Stimulated activated CD8-positive, alpha-beta memory T cell treated with anti-CD3 and anti-CD28 coated beads, Interleukin-12 subunit alpha, Interleukin-12 subunit beta, amount 100 ng/mL, for 4 hours (primary cell): Measurements from ENCODE around the gene NRM.
A peak's percentile ranks its signal among the peaks of the same experiment; 100 is the strongest.
"Not testable (repeated sequence)": the region's sequence is repeated elsewhere in the genome, so short reads cannot be mapped to it uniquely, and the experiment has no call there.

Experiments
- DNase-seq: peaks from one replicate; pipeline ENCODE4 v3.0.0-alpha.2; 2020; ENCODE audit warnings: low read depth

The NRM gene

GRCh38 chr6:30690403-30691207 is at the start of gene NRM:
NRM (minus strand) TSS chr6:30690984; CDS start chr6:30690974, 10 bp downstream.
- DNase-seq = peak; percentile 60

- no peak for DNase-seq
Observed at GRCh38 chr6:30740540-30740870, 49.7 kb upstream of the NRM start.

- no peak for DNase-seq
Observed at GRCh38 chr6:30738532-30738931, 47.7 kb upstream of the NRM start.

DNA sequence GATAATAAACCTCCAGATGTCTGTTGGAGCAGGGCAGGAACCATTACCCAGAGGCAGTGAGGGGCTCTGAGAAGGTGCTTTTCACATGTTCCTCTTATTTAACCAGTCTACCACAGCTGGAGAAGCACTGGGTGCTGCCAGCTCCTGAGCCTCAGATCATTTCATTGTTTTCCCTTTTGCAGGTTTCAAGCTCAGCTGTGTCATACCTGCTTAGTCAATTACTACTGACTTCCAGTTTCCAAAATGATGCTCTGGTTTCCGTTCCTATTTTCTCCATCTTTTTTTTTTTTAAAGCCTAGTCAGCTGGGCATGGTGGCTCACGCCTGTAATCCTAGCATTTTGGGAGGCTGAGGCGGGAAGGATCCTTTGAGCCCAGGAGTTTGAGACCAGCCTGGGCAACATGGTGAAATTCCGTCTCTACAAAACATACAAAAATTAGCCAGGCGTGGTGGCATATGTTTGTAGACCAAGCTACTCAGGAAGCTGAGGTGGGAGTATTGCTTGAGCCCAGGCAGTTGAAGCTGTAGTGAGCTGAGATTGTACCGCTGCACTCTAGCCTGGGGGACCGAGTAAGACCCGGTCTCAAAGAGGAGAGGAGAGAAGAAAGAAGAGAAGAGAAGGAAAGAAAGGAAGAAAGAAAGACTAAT is 45.0 kb upstream of the NRM start:
- DNase-seq = no peak

DNA sequence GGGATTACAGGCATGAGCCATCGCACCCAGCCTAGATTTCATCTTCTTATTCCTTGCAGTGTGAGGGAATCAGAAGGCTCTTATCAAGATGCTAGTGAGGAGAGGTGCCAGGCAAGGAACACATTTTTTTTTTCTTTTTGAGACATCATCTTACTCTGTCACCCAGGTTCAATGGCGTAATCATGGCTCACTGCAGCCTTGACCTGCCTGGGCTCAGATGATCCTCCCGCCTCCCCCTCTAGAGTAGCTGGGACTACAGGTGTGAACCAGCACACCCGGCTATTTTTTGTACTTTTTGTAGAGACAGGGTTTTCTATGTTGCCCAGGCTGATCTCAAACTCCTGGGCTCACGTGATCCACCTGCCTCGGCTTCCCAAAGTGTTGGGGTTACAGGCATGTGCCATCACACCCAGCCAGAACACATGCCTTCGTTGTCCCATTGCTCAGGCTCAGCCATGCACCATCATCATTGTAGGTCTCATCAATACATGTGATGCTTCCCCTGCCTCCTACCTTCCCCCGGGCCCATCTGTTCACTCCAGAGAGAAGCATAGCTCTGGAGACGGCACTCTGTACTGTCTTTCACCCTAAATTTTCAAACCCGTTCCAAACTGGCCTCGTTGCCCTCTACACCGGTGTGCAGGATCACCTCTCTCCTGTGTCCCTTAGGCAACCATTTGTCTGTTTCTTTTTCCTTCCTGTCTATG is 41.6 kb upstream of the NRM start:
- no peak for DNase-seq

- DNase-seq = peak; percentile 70
Observed at GRCh38 chr6:30730601-30731435, 40.0 kb upstream of the NRM start.

DNA sequence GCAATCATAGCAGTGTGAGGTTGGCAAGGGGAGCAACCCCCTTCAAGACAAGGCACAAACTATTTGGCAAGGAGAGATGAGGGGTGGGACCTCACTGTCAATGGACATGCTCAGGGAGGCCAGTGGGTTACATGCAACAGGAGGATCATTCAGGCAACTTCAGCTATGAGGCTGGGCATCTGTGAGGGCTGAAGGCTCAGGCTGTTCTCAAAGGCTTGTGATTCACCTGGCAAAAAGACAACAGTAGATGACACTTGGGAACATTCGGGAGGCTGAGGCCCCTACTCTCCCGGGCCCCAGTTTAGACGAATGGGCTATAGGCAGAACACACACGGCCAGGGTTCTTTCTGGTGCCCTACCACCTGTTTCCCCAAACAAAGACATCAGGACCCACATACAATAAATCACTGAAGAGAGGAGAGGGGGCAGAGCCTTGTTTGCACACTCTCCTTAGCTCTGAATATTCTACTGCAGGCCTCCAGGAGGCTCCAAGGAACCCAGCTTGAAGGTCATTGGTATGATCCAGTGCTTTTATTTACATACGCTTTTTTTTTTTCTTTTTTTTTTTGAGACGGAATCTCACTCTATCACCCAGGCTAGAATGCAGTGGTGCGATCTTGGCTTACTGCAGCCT is 37.3 kb upstream of the NRM start:
- no peak for DNase-seq

GRCh38 chr6:30726506-30727413 is 36.0 kb upstream of the NRM start:
- no peak for DNase-seq

DNA sequence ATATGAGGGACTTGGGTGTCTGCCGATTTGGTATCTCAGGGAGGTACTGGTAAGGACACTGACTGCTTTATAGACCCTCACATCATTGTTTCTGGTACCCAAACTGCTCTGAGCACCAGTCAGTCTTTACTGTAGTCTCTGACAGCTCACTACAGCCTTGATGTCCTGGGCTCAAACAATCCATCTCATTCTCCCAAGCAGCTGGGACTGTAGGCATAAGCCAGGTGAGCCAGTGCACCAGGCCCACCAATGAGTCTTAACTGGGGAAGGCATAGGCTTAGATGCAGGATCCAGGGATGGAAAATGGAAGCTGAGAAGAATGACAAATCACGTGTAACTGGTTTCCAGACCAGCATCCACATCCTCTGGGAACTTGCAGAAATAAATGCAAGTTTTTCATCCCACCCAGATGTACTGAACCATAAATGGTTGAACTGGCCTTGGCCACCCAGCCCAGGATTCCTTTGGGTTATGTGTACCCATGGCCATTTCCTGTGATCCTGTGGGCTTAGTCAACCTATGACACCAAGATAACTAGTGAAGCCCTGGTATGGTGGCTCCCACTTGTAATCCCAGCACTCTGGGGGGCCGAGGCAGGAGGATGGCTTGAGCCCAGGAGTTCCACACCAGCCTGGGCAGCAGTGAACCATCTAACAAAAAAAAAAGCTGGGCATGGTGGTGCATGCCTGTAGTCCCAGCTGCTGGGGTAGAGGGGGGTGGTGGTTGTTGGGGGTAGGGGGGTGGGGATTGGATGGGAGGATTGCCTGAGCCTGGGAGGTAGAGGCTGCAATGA is 35.1 kb upstream of the NRM start:
- no peak for DNase-seq

DNA sequence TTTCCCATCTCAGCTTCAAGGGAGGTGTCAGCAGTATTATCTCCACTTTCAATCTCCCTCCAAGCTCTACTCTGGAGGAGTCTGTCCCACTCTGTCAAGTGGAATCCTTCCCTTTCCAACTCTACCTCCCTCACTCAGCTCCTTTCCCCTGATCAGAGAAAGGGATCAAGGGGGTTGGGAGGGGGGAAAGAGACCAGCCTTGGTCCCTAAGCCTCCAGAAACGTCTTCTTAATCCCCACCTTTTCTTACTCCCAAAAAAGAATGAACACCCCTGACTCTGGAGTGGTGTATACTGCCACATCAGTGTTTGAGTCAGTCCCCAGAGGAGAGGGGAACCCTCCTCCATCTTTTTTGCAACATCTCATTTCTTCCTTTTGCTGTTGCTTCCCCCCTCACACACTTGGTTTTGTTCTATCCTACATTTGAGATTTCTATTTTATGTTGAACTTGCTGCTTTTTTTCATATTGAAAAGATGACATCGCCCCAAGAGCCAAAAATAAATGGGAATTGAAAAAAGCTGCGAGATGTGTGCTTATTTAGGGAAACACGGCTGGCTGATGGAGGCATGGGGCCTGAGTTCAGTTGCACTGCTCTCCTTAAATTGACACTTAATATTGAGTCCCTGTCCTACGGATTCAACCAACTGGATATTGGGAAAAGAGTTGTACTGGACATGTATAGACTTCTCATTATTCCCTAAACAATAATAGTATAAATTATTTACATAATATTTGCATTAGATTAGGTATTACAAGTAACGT is 34.3 kb upstream of the NRM start:
- no peak for DNase-seq

DNA sequence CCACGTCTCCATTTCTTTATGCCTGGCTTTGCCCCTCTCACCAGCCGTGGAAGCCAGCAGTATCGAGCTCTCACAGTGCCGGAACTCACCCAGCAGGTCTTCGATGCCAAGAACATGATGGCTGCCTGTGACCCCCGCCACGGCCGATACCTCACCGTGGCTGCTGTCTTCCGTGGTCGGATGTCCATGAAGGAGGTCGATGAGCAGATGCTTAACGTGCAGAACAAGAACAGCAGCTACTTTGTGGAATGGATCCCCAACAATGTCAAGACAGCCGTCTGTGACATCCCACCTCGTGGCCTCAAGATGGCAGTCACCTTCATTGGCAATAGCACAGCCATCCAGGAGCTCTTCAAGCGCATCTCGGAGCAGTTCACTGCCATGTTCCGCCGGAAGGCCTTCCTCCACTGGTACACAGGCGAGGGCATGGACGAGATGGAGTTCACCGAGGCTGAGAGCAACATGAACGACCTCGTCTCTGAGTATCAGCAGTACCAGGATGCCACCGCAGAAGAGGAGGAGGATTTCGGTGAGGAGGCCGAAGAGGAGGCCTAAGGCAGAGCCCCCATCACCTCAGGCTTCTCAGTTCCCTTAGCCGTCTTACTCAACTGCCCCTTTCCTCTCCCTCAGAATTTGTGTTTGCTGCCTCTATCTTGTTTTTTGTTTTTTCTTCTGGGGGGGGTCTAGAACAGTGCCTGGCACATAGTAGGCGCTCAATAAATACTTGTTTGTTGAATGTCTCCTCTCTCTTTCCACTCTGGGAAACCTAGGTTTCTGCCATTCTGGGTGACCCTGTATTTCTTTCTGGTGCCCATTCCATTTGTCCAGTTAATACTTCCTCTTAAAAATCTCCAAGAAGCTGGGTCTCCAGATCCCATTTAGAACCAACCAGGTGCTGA is 33.3 kb upstream of the NRM start:
- DNase-seq = not testable (repeated sequence)

DNA sequence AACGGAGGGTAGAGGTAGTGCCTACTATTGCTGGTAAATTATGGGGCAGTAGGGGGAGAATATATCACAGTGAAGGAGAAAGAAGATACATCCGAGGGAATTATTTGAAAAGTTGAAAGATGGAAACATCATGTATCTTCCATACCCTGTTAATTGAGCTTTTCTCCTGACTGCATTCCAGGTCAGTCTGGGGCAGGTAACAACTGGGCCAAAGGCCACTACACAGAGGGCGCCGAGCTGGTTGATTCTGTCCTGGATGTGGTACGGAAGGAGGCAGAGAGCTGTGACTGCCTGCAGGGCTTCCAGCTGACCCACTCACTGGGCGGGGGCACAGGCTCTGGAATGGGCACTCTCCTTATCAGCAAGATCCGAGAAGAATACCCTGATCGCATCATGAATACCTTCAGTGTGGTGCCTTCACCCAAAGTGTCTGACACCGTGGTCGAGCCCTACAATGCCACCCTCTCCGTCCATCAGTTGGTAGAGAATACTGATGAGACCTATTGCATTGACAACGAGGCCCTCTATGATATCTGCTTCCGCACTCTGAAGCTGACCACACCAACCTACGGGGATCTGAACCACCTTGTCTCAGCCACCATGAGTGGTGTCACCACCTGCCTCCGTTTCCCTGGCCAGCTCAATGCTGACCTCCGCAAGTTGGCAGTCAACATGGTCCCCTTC is 32.5 kb upstream of the NRM start:
- DNase-seq = not testable (repeated sequence)

DNA sequence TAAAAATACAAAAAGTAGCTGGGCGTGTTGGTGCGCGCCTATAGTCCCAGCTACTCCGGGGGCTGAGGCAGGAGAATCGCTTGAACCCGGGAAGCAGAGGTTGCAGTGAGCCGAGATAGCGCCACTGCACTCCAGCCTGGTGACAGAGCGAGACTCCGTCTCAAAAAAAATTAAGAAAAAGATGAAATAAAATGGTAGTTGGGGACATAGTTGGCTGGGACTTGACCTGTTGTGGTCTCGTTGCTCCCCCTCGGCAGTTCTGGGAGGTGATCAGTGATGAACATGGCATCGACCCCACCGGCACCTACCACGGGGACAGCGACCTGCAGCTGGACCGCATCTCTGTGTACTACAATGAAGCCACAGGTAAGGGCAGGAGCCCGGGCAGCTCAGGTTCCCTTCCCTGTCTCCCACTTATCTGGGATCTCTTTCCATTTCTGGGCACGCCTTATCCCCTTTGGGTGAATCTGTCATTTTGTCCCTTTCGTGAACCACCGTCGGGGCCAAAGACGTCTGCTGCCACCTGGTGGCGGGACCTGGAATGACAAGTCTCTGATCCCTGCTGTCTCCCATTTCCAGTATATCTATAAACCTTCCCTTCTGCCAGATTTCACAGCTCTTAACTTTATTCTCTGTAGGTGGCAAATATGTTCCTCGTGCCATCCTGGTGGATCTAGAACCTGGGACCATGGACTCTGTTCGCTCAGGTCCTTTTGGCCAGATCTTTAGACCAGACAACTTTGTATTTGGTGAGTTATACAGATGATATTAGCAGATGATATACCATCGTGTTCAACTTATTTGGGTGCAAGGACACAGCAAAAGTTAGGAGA is 31.7 kb upstream of the NRM start:
- DNase-seq = peak; percentile 68

DNA sequence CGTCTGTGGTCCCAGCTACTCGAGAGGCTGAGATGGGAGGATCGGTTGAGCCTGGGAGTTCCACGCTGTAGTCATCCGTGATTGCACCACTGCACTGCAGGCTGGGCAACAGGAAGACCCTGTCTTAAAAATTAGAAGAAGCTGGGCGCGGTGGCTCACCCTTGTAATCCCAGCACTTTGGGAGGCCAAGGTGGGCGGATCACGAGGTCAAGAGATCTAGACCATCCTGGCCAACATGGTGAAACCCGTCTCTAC is 31.2 kb upstream of the NRM start:
- DNase-seq = not testable (repeated sequence)

- DNase-seq = peak; percentile 97
Observed at GRCh38 chr6:30721198-30722024, 30.6 kb upstream of the NRM start.

- peak; percentile 47 for DNase-seq
Observed at GRCh38 chr6:30720738-30721197, 30.0 kb upstream of the NRM start.
